CD4-positive, alpha-beta T cell treated with Interleukin-6 at 100 ng/mL for 8 hours (primary cell): ENCODE measurements around the gene ADSS2.

Source experiments
- DNase-seq: peaks from one replicate; pipeline ENCODE4 v3.0.0-alpha.2; 2020; ENCODE audit warnings: mixed read lengths, low spot score

Gene ADSS2

DNA sequence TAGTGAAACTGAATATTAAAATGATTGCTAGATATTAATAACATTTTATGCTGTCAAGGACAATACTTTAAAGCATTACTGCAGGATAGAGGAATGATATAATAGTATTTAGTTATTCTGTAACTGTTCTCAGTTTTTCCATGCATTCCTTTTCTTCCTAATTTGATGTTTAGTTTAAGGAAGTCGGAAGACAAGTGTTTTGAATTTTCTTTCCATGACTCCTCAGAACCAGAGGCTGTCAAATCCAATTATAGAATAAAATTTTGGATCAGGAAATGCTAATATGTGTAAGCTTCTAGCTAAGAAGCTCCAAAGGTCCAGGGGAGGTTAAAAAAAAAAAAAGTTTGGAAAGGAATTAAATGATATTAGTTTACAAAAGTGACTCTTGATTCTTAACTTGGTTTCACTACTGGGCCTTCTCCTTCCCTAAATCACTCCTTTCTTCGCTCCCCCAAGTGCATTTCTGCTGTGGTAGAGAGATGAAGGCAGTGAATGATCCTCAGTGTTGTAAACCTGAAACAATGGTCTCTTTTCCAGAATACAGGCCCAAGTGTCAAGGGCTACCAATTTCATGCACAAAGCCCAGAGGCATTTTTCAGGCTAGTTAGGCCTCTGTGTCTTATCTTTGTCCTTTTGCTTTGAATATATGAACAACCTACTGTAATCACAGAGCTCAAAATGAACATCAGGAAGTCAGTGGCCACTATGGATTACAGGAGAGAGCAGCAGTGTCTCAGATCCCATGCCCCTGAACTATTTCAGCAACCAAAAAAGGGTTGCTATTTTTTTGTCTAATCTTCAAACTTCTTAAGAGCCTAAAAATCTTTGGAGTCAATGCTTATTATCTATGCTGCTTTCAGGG, 6.2 kb downstream of the ADSS2 start:
- no peak for DNase-seq

DNA sequence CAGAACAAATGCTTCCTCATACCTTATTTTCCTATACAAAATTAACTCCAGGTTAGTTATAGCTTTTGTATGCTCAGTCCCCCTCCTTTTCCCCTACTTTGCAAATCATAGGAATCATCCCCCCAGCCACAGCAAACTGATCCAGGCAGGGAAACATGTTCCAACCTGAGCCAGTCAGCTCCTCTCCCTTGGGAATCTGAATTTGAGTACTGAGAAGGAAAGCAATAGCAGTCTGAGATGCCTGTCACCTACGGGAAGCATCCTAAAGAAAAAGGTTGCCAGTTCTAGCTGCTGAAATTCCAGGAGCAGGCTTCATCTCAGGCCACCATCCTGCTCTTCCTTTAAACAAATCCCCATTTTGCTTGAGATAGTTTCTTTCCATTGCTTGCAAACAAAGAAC, 6.9 kb downstream of the ADSS2 start:
- DNase-seq: no peak

DNA sequence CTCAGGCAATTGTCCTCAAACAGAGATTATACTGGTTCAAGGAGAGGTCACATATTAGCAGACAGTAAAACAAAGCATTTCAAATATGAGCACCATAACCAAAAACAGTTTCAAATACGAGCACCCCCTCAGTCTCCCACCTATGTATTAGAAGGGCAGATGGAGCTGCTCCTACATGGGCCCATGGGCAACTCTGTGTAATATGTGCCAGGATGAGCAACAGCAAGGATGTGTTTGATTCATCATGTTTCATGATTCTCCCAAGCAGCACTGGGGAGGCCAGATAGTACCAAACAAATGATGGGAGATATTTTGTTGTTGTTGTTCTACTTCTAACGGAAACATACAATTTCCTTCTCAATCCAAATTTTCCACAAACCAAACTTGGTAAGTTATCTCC, 8.9 kb downstream of the ADSS2 start:
- no peak for DNase-seq

DNA sequence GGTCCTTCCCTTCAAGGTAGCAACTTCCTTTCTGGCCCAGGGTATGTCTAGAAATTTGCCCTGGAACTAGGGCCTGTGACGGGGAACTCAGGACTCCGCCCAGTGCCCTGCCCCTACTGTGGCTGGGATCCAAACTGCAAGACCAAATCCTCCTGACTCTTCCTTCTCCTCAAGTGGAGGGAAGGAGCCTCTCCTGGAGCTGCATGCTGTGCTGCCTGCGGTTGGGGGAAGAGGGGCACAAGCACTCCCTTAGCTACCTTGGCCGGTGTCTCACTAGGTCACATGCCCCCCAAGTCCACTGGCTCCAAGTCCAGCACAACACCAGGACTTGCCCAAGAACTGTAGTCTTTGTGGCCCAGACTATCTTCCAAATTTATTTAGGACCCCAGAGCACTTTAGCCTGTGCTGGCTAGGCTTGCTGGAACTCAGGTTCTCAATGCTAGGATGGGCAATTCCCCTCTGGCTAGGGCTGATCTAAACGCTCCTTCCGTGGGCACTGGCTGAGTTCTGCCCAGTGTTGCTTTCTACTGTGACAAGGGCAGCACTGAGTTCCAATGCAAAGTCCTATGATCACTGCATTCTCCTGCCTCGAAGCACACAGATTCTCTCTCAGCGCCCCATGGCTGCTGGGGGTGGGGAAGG, 12.2 kb downstream of the ADSS2 start:
- no peak for DNase-seq

DNA sequence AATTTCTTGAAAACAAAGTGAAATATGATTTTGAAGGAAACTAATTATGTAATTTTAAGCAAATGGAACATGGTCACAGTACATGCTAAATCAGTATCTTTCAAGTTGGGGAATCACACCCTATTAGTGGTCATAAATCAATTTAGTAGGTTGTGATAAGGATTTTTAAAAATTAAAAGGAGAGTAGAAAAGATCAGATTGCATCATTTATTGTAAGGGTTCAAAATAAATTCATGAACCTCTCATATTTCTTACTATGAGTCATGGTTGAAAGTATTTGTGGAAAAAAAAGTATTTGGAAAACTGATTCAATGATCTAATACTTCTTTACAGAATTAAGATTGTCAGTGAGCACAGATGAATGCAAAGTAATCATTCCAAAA, 14.6 kb downstream of the ADSS2 start:
- no peak for DNase-seq

DNA sequence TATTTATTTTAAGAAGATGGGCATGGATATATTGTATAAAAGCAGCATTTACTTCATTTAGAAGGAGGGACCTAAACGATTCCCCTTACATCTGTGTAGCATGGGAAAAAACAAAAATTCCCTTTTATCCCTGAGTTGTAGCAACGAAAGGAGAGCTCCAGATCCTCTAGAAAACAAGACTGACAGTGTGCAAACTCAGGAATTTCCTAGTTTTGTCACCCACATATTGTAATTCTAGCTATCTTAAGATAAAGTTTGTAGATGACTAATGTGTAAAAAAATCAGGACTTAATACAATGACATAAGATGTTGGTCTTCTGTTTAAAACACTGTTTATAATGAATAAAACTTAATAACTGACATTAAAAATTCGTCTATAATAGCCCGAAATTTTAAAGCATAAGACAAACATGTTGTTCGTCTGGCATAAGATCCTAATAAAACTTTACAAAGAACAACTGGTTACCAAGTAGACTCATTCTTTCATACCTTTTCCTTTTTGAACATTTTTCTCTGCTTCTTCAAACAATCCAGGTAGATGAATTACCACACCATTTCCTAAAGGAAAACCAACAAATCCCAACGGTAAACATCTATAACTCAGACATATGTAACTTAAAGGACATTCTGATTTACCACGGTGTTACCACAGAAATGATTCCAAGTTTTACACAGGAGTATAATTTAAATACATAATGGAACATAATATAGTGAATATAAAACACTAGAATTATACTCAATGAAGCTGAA, 15.2 kb downstream of the ADSS2 start:
- DNase-seq: no peak

DNA sequence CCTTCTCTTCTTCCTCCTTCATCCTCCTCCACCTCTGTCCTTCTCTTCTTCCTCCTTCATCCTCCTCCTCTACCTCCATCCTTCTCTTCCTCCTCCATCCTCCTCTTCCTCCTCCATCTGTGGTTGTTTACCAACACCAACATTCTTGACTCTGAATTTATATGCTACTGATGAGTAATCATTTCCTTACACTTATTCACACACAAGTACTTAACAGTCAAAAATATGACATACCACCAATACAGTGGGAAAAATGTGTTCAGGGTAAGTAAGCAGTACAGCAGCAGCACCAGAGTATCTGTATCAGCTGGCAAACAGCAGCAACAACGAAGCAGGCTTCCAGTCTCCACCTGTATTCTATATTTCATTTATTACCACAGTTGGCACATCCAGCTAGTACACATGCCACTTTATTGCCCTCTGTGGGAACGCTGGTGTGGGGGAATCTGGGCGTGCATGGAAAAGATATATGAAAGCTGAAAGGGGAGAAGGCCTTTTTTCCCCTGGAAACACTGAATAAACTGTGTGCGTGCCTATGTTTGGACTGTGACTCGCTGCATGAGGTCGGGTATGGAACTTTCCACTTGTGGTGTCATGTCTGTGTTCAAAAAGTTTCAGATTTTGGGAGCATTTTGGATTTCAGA, 16.0 kb downstream of the ADSS2 start:
- DNase-seq: no peak

DNA sequence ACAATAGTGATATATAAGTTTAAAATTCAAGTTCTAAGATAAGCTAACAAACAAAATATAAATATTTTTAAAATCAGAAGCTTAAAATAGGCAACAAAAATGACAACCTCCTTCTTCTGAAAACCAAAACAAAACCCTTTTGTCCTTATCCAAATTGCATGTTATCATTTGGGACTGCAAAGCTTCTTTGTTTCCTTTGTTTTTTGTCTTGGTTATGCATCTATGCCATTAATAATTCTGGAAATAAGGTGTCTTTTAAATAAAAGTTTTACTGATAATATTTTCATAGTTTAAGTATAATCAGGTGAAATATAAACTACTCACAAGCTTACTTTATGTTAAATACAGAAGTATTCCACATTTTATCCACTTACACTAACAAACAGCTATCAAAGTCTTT, 20.5 kb downstream of the ADSS2 start:
- no peak for DNase-seq

DNA sequence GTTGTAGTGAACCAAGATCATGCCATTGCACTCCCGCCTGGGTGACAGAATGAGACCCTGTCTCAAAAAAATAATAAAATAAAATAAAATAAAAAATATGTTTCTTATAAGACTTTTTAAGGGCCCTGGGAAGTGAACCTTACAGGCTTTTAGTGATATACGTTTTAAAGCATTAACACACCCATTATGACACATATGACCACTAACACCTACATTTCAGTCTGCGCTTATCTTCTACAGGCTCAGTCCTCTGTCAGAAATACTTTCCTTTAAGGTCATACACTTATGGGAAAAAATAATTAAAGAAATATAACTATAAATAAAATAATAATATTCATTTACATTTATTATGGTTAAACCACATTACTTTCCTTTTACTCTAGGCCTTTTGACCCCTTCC, 21.9 kb downstream of the ADSS2 start:
- no peak for DNase-seq

DNA sequence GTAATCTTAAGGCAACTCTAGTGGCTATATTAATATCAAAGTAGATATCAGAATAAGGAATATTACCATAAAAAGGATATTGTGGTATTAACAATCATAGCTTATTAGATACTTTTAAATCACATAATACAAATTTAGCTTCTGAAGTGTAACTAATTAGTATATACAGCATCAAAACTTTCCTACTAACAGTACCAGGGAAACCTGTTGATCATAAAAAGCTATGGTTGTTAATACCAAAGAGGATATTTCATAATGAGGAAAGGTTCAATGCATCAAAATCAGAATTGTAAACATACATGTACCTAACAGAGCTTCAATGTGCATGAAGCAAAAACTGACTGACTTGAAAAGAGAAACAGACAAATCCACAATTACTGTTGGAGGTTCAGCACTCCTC, 24.1 kb downstream of the ADSS2 start:
- DNase-seq: no peak

DNA sequence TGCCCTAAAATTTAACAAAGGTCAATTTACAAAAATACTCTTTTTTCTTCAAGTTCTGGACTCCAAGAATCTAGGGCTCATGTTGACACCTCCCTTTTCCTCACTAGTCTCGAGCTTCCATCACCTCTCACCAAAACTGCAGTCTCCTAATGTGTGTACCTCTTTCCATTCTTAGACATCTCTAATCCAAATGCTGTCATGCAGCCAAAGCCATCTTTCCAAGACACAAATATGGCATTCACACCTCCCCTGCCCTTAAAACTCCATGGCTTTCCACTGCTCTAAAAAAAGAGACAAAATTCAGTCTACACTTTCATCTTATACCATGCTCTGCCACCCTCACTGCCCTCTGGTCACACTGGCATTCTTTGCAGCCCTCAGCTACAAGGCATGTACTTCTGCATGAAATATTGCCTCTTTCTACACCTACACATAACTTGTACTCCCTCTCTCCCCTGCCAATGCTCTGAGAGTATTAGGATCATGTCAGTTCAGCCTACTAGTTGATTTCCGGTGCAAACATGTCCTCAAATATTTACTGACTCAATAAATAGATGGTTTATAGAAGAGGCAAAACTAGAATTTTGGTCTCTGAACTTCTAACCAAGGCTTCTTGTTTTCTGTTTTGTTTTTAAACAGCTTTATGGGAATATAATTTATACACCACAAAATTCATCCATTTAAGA, 26.9 kb downstream of the ADSS2 start:
- DNase-seq: no peak

DNA sequence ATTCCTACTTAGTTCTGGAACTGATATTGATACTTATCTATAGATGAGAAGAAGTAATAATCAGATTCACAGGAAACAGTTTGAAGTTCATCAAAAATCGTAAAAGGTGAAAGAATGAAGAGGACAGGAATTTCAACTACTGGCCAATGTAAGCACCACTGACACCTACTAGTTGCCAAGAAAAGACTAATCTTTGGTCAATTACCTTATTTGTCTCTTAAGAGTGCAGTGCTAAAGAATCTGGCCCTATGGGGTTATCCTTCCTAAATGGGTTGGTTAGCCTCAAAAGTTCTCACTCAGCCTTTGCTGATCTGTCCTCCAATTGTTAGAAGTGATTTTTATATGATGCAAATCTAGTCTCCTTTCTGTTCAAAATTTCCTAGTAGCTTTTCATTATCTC, 29.5 kb downstream of the ADSS2 start:
- no peak for DNase-seq

DNA sequence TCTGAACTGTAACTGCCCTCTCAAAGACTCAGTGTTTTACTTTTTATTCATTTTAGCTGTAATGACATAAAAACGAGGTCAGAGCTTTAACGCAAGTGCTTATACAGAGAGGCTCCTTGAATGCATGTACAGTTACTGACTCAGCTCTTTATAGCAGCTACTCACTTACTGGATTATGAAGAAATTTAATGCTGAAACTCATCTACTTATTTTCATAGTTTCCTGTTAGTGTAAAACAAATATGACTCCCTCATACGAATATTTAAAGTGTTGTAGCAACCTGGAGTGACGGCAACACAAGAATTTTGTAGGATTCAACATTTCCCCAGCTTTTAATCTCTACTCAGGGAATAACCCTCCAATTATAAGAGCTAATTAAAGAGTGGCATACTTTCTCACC, 32.7 kb downstream of the ADSS2 start:
- DNase-seq: no peak

DNA sequence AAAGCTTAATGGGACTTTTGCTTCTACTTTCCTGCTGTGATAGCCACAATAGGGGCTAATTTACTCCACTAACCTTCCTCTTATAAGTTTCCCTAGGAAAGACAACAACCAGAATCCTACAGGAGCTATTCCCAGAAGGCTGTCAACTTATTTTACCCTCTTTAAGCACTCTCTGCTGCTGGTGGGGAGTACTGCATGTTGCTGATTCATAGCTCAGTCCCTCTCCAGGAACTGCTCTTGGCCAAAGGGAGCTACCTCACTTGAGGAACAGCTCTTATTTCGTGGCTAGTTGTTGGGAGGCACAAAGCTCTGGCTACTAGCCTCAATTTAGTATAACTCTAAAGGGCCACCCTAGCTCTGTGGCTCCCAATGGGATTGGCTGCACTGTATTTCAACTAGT, 37.2 kb downstream of the ADSS2 start:
- no peak for DNase-seq

DNA sequence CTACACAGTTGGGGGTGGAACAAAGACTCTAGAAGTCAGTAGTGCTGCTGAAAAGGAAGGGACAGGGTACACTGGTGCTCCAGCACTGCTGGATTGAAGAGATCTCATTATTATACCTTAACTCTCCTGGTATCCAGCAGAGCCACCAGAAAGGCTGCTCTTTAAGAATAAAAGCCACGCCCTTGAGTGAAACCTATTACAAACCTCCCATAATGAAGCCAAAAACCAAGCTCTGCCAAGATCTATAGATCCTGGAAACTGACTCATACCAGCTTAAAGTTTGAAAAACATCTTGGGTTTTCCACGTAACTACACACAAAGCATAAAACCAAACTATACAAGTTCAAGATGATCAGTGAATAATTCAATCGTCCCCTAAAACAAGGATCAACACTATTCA, 38.0 kb downstream of the ADSS2 start:
- DNase-seq: no peak

DNA sequence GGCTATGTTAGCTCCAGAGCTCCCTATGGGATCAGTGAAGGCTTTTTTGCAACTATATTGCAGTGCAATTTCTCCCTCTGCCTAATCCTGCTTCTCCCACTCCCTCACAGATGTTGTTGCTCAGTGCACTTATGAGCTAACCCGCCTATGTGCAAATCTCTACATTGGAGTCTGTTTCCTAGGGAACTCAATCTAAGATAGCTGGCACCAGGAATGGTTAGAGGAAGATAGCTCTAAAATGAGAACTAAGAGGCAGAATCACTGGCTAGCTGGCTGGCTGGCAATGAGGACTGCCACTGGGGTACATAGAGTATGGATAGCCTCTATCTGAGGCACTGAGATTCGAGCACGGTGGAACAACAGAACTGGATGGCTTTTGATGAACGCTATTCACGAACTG, 39.5 kb downstream of the ADSS2 start:
- no peak for DNase-seq

DNA sequence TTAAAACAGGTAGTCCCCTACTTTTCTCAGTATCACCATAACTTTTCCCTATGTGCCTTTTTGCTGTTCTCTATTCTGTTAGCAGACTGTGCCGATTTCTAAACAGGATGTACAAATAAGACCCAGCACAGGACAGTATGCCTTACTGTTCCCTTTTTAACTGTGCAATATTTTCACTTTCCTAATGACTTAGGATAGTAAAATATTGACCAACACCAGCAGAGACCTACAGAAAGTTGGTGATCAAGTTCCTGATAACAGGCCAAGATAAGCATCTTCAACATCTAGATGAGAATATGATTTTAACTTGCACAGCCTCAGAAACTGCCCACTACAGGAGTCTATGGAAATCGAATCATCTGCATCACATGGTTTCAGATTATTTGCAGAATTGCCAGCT, 42.0 kb downstream of the ADSS2 start:
- no peak for DNase-seq

DNA sequence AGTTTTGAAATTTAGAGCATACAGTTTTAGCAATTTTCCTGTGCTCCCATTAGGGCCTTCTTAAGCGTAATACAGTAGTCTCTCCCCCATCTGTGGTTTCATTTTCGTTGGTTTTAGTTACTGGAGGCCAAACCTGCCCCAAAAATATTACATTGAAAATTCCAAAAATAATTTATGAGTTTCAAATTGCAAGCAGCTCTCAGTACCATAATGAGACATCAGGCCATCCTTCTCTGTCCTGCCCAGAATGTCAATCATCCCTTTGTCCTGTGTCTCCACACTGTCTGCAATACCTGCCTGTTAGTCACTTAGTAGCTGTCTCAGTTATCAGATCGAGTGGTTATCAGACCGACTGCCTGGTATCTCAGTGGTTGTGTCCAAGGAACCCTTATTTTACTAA, 45.4 kb downstream of the ADSS2 start:
- DNase-seq: no peak

DNA sequence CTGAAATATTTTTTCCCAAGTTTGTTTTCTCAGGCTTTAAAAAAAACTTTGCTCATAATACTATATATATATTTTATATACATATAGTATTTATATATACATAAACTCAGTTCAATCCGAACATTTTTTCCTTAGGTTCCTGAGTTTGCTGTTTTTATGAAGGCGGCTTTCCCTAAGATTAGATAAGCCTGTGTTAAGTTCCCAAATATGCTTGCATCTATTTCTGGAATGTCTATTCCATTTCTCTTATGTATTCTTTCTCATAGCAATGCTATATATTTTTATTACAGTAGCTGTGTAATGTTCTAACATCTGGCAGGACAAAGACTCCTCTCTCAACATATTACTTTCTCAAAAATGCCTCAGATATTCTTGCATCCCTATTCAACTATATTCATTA, 45.9 kb downstream of the ADSS2 start:
- no peak for DNase-seq

DNA sequence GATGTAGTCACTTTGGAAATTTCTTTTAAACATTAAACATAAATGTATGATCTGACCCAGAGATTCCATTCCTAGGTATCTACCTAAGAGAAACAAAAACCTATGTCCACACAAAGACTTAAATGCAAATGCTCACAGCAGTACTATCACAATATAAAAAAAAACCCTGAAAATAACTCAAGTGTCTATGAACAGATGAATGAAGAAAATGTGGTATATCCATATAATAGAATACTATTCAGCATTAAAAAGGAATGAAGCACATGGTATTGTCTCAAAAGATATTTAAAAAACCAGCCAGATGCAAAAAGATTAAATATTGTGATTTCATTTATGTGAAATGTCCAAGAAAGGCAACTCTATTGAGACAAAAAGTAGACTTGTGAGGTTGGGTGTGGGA, 48.3 kb downstream of the ADSS2 start:
- DNase-seq: no peak

DNA sequence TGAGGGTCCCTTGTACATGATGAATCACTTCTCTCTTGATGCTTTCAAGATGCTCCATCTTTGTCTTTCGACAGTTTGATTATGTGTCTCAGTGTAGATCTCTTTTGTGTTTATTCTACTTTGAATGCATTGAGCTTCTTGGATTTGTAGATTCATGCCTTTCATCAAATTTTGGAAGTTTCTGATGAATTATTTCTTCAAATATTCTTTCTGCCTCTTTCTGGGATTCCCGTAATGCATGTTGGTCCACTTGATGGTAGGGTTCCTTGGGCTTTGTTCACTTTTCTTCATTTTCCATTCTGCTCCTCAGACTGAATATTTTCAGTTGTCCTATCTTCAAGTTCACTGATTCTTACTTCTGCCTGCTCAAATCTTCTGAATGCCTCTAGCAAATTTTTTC, 50.7 kb downstream of the ADSS2 start:
- no peak for DNase-seq

DNA sequence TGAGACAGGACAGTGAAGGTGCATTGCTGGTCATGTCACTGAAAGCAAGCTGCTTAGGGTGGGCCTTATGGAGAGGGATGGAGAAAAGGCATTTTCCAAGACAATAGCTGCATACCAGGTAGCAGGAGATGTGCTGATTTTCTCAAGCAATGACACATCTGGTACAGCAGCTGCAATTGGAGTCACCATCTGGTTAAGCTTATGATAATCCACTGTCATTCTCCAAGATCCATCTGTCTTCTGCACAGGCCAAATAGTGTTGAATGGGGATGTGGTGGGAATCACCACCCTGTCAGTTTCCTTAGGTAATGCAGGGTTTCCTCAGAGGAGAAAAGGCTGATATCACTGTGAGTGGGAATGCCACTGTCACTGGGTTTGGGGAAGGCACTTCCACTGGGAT, 54.6 kb downstream of the ADSS2 start:
- DNase-seq: no peak
